SK-N-MC (cell line): ENCODE measurements around the gene CAMKMT.

Experiments used
- EZH2 ChIP-seq: fragments of 200-600 bp; sonication (generic); IDR thresholded peaks from one replicate; pipeline ENCODE4 v1.6.1; 2017; ENCODE audit warnings: antibody characterized with exemption
- POLR2AphosphoS5 ChIP-seq: IDR thresholded peaks from 2 replicates; pipeline ENCODE4 v1.6.1; 2012; ENCODE audit warnings: mild to moderate bottlenecking, low read depth, low read length, borderline replicate concordance

DNA sequence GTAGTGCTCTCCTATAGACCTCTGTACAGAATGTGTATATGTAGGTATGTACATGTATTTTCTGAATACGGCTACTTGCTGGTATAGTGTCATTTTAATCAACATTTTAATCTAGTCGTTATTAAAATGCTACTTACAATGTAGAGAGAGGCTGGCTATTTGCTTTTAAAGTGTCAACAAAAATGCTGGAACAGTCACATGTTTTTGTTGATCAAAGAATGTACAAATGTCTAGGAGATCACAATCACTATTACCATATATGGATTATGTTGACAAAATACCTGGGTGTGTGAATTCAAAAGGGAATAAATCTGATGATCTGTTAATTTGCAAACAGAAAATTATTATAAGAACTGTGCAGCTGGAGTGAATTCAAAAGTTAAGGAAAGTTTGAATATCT, 170.3 kb downstream of the CAMKMT start:
- TF ChIP-seq EZH2 (no peak), POLR2AphosphoS5 (no peak)
